Suprapubic skin (tissue), 4 donors: ENCODE results near the gene RAD9A. TPM values are rescaled to one million over a fixed set of nuclear protein-coding genes. Genes with fewer than 3 reads are reported as not detected.

Source experiments
- DNase-seq, 2 donors: peaks; one replicate each; pipeline ENCODE4 v3.0.0-alpha.2; 2019; ENCODE audit warnings: low spot score in 2 of 2
- H3K27ac ChIP-seq: fragments of 200-600 bp; sonication (generic); one replicate; pipeline ENCODE4 v1.5.1; 2019
- H3K27me3 ChIP-seq: fragments of 200-600 bp; sonication (generic); one replicate; pipeline ENCODE4 v1.5.1; 2019
- H3K36me3 ChIP-seq: fragments of 200-600 bp; sonication (generic); one replicate; pipeline ENCODE4 v1.5.1; 2019
- H3K4me1 ChIP-seq: fragments of 200-600 bp; sonication (generic); one replicate; pipeline ENCODE4 v1.5.1; 2019
- H3K4me3 ChIP-seq: fragments of 200-600 bp; sonication (generic); one replicate; pipeline ENCODE4 v1.5.1; 2019; ENCODE audit warnings: mild to moderate bottlenecking
- H3K9me3 ChIP-seq: fragments of 200-600 bp; sonication (generic); one replicate; pipeline ENCODE4 v1.5.1; 2019
- EP300 ChIP-seq: sonication (generic); formaldehyde crosslinking; IDR thresholded peaks from one replicate; pipeline ENCODE4 v1.6.1; 2017; ENCODE audit warnings: antibody characterized with exemption
- POLR2A ChIP-seq, 2 donors: fragments of 450-650 bp; IDR thresholded peaks; one replicate each; pipeline ENCODE4 v1.6.1; 2017; ENCODE audit warnings: antibody characterized with exemption in 2 of 2, mild to moderate bottlenecking in 2 of 2, moderate library complexity in 2 of 2
- POLR2AphosphoS5 ChIP-seq, 3 donors: sonication (generic); formaldehyde crosslinking; IDR thresholded peaks; one replicate each; pipeline ENCODE4 v1.6.1; 2017; ENCODE audit warnings: antibody characterized with exemption in 3 of 3
- WGBS: methylation state at CpG from one replicate; pipeline ENCODE4 v1.1.5; 2018; 5-methylcytosine and 5-hydroxymethylcytosine counted together
- total RNA-seq, 4 donors: library from RNA; depleted of rRNA; stranded (reverse); fragments of >200 nt; gene quantifications; one replicate each; pipeline ENCODE4 v1.1.0, GENCODE V29; 2016
- TF ChIP-seq, protein P1 (sequence below), 2 donors: fragments of 200-600 bp in 1 of 2; fragments of 450-650 bp in 1 of 2; sonication (generic) in 1 of 2; IDR thresholded peaks; one replicate each; pipeline ENCODE4 v1.5.1; 2016 to 2019; ENCODE audit warnings: antibody characterized with exemption in 2 of 2, mild to moderate bottlenecking in 1 of 2, moderate library complexity in 1 of 2

The RAD9A gene
- total RNA-seq, 4 donors from 2014 or later: 24.1 to 86.9 (median 28.5) TPM

- WGBS: 53% methylated on average over 11 of the region's 11 CpGs
- Histone ChIP-seq H3K9me3 (no peaks in the 10 kb centered on the region), H3K4me1 (peaks cover 36% of the 10 kb centered on the region), H3K27ac (peak overlapping the region; percentile 96), H3K4me3 (peak overlapping the region; percentile 95), H3K36me3 (peaks cover 37% of the 10 kb centered on the region), H3K27me3 (no peaks in the 10 kb centered on the region)
- TF ChIP-seq POLR2A (IDR thresholded peaks at IDR 0.05) (no peak), POLR2AphosphoS5 (IDR thresholded peaks at IDR 0.05) (no peak), EP300 (no peak)
- TF ChIP-seq, protein P1, sequence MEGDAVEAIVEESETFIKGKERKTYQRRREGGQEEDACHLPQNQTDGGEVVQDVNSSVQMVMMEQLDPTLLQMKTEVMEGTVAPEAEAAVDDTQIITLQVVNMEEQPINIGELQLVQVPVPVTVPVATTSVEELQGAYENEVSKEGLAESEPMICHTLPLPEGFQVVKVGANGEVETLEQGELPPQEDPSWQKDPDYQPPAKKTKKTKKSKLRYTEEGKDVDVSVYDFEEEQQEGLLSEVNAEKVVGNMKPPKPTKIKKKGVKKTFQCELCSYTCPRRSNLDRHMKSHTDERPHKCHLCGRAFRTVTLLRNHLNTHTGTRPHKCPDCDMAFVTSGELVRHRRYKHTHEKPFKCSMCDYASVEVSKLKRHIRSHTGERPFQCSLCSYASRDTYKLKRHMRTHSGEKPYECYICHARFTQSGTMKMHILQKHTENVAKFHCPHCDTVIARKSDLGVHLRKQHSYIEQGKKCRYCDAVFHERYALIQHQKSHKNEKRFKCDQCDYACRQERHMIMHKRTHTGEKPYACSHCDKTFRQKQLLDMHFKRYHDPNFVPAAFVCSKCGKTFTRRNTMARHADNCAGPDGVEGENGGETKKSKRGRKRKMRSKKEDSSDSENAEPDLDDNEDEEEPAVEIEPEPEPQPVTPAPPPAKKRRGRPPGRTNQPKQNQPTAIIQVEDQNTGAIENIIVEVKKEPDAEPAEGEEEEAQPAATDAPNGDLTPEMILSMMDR (IDR thresholded peaks at IDR 0.05): no peak
- DNase-seq: no peak
Observed at GRCh38 chr11:67429722-67430121, 37.9 kb downstream of the RAD9A start.

GRCh38 chr11:67431346-67432249 is 39.8 kb downstream of the RAD9A start:
- DNase-seq: no peak
- WGBS: 86% methylated on average over 22 of the region's 24 CpGs
- Histone ChIP-seq H3K27me3 (no peaks in the 10 kb centered on the region), H3K9me3 (no peaks in the 10 kb centered on the region), H3K4me3 (no peak overlapping the region), H3K27ac (no peak overlapping the region), H3K36me3 (peaks cover 52% of the 10 kb centered on the region), H3K4me1 (peaks cover 50% of the 10 kb centered on the region)
- TF ChIP-seq, protein P1 (IDR thresholded peaks at IDR 0.05): no peak
- TF ChIP-seq EP300: no peak
- no peak for TF ChIP-seq POLR2AphosphoS5 (IDR thresholded peaks at IDR 0.05)
- TF ChIP-seq POLR2A (IDR thresholded peaks at IDR 0.05): no peak

DNA sequence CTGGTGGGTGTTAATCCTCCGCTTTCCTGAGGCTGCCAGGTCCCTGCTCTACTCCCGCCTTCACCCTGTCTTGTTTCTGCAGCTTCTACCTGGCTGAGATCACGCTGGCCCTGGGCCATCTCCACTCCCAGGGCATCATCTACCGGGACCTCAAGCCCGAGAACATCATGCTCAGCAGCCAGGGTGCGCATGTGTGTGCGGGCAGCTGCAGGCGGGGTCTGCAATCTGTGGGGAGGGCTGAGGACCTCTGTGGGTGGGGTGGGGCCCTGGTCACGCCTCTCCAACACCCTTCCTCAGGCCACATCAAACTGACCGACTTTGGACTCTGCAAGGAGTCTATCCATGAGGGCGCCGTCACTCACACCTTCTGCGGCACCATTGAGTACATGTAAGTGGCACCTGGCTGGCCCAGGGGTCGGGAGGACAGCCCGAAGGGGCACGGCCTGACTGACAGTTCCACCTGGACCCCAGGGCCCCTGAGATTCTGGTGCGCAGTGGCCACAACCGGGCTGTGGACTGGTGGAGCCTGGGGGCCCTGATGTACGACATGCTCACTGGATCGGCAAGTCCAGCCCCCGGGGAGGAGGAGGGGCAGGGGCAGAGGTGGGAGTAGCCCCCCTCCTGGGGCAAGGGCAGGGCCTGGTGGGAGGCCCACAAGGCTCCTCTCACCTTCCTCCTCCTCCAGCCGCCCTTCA is 41.0 kb downstream of the RAD9A start:
- Histone ChIP-seq H3K36me3 (peaks cover 57% of the 10 kb centered on the region), H3K27ac (no peak overlapping the region), H3K27me3 (no peaks in the 10 kb centered on the region), H3K4me3 (no peak overlapping the region), H3K4me1 (peaks cover 43% of the 10 kb centered on the region), H3K9me3 (no peaks in the 10 kb centered on the region)
- WGBS: 95% methylated on average over 13 of the region's 22 CpGs
- DNase-seq: no peak
- TF ChIP-seq POLR2AphosphoS5 (IDR thresholded peaks at IDR 0.05): no peak
- no peak for TF ChIP-seq EP300
- TF ChIP-seq POLR2A (IDR thresholded peaks at IDR 0.05): no peak
- TF ChIP-seq, protein P1 (IDR thresholded peaks at IDR 0.05): no peak

GRCh38 chr11:67433536-67434394 is 42.0 kb downstream of the RAD9A start:
- no peaks in the 10 kb centered on the region for H3K9me3 ChIP-seq
- no peak overlapping the region for H3K4me3 ChIP-seq
- TF ChIP-seq EP300 (no peak), POLR2AphosphoS5 (IDR thresholded peaks at IDR 0.05) (no peak), POLR2A (IDR thresholded peaks at IDR 0.05) (no peak)
- TF ChIP-seq, protein P1 (IDR thresholded peaks at IDR 0.05): no peak
- H3K4me1 ChIP-seq: peaks cover 40% of the 10 kb centered on the region
- no peaks in the 10 kb centered on the region for H3K27me3 ChIP-seq
- DNase-seq: no peak
- H3K36me3 ChIP-seq: peaks cover 67% of the 10 kb centered on the region
- 74% methylated on average over 10 of the region's 22 CpGs for WGBS
- no peak overlapping the region for H3K27ac ChIP-seq
